ENCODE measurements around the gene PHKG1.
"Not testable (repeated sequence)": the region's sequence is repeated elsewhere in the genome, so short reads cannot be mapped to it uniquely, and the experiment has no call there.

The PHKG1 gene

GRCh38 chr7:56045758-56046157 lies 47.0 kb downstream of the PHKG1 start:
- not testable (repeated sequence) for DNase-seq (ENCODE audit: low read depth, low spot score)

DNA sequence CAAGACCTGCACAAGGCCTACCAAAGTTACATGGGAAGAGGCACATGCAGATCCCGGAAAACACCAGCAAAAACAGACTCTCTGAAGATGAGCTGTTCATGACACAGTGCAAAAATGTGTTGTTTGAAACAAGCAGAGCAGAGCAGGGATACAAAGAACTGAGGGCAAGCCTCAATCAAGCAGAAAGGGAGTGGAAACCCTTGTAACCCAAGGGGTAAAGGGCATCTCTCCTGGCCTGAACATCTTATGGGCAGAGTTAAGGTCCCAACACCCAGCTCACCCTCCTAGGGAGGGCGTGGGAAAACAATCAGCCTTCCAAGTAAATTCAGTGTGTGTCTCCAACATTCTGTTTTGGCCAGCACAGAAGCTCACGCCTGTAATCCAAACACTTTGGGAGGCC lies 52.0 kb downstream of the PHKG1 start:
- DNase-seq (ENCODE audit: low read depth, low spot score), result no peak

GRCh38 chr7:56033671-56034432 lies 58.9 kb downstream of the PHKG1 start:
- peak; percentile 17 for DNase-seq (ENCODE audit: low read depth, low spot score)

DNA sequence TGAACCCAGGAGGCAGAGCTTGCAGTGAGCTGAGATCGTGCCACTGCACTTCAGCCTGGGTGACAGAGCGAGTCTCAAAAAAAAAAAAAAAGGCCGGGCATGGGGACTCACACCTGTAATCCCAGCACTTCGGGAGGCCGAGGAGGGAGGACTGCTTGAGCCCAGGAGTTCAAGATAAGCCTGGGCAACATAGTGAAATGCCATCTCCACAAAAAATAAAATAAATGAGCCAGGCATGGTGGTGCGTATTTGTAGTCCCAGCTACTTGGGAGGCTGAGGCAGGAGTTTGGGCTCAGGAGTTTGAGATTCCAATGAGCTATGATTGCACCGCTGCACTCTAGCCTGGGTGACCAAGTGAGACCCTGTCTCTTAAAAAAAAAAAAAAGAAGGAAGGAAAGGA lies 60.2 kb downstream of the PHKG1 start:
- DNase-seq (ENCODE audit: low read depth, low spot score), result not testable (repeated sequence)

GRCh38 chr7:56031556-56031955 lies 61.2 kb downstream of the PHKG1 start:
- DNase-seq (ENCODE audit: low read depth, low spot score), result not testable (repeated sequence)

- no peak for DNase-seq (ENCODE audit: low read depth, low spot score)
Measured at GRCh38 chr7:56030340-56030739, 62.4 kb downstream of the PHKG1 start.
